ENCODE results near the gene GAS7.

DNA sequence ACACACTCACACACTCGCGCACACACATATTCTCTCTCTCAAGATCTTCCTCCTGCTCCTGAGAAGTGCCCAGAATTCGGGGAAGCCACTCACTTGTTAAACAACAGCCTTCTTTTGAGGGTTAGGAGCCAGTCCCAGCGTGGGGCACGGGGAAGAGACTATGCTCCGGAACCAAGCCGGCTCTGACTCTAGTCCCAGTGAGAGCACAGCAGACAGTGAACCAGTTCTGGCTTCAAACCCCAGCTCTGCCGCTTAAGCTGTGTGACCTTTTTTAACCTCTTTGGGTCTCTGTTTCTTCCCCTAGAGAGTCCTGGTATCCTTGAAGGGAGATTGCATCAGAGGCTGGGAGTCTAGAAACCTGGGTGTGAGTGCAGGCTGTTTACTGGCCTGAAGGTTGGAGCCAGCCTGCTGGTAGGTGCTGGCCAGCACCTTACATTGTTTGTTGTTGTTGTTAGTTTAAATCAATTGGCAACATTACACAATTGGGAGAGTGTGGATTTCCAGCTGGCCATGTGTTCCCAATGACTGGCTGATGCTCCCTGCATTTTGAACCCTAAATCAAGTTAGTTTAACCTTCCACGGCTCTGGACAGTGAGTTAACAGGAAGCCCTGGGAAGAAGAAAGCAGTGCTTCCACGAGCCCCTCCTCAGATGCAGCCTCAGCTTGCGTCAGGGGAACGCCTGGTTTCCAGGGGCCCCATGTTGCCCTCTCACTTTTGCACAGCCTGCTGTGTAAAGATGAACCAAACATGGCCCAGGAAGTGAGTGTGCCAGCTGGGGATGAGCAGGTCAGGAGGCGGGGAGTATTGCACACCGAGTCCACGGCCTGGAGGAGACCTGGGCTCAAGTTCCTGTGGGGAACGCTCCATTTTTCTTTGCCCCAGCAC is 71.5 kb downstream of the GAS7 start:
- TF ChIP-seq, protein P1, sequence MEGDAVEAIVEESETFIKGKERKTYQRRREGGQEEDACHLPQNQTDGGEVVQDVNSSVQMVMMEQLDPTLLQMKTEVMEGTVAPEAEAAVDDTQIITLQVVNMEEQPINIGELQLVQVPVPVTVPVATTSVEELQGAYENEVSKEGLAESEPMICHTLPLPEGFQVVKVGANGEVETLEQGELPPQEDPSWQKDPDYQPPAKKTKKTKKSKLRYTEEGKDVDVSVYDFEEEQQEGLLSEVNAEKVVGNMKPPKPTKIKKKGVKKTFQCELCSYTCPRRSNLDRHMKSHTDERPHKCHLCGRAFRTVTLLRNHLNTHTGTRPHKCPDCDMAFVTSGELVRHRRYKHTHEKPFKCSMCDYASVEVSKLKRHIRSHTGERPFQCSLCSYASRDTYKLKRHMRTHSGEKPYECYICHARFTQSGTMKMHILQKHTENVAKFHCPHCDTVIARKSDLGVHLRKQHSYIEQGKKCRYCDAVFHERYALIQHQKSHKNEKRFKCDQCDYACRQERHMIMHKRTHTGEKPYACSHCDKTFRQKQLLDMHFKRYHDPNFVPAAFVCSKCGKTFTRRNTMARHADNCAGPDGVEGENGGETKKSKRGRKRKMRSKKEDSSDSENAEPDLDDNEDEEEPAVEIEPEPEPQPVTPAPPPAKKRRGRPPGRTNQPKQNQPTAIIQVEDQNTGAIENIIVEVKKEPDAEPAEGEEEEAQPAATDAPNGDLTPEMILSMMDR (IDR thresholded peaks at IDR 0.05): no peak
- no peak for TF ChIP-seq POLR2A (IDR thresholded peaks at IDR 0.05)
